GM23338 (cell line): ENCODE measurements around the gene TELO2. TPM values are rescaled to one million over a fixed set of nuclear protein-coding genes. Genes with fewer than 3 reads are reported as not detected.

Experiments used
- ATAC-seq: fragments of 200-7000 bp; cut with Tn5 transposase; 3 replicates; pipeline ENCODE4 v1.9.1; 2020
- DNase-seq: peaks from one replicate; pipeline ENCODE4 v3.0.0-alpha.2; 2015; ENCODE audit warnings: low spot score
- H2AFZ ChIP-seq: fragments of 200-600 bp; sonication (generic); 2 replicates; pipeline ENCODE4 v1.8.0; 2016; ENCODE audit warnings: antibody characterized with exemption, mild to moderate bottlenecking, moderate library complexity
- H3F3A ChIP-seq: fragments of 200-600 bp; sonication (generic); replicated peaks from 2 replicates; pipeline ENCODE4 v1.8.0; 2017; ENCODE audit warnings: antibody characterized with exemption, mixed run types, low read depth
- H3K27ac ChIP-seq: fragments of 200-600 bp; sonication (generic); 2 replicates; pipeline ENCODE4 v1.6.1; 2016; ENCODE audit warnings: low read depth
- H3K27me3 ChIP-seq: fragments of 200-600 bp; sonication (generic); 2 replicates; pipeline ENCODE4 v1.8.0; 2016; ENCODE audit warnings: mild to moderate bottlenecking, mixed run types, moderate library complexity; ENCODE audit not compliant: insufficient read depth
- H3K36me3 ChIP-seq: fragments of 200-600 bp; sonication (generic); 2 replicates; pipeline ENCODE4 v1.8.0; 2016; ENCODE audit warnings: mild to moderate bottlenecking; ENCODE audit not compliant: insufficient read depth
- H3K4me1 ChIP-seq: fragments of 200-600 bp; sonication (generic); 2 replicates; pipeline ENCODE4 v1.8.0; 2016; ENCODE audit warnings: mild to moderate bottlenecking, moderate library complexity; ENCODE audit not compliant: insufficient read depth
- H3K4me2 ChIP-seq: fragments of 200-600 bp; sonication (generic); 2 replicates; pipeline ENCODE4 v1.7.1; 2017; ENCODE audit warnings: mixed run types
- H3K4me3 ChIP-seq: fragments of 200-600 bp; sonication (generic); 2 replicates; pipeline ENCODE4 v1.6.1; 2016; ENCODE audit warnings: mixed run types
- H3K79me2 ChIP-seq: fragments of 200-600 bp; sonication (generic); replicated peaks from 2 replicates; pipeline ENCODE4 v1.8.0; 2017; ENCODE audit warnings: mild to moderate bottlenecking; ENCODE audit not compliant: insufficient read depth
- H3K9me2 ChIP-seq: fragments of 200-600 bp; sonication (generic); 2 replicates; pipeline ENCODE4 v1.8.0; 2017; ENCODE audit not compliant: insufficient read depth
- H4K20me1 ChIP-seq: fragments of 200-600 bp; sonication (generic); replicated peaks from 2 replicates; pipeline ENCODE4 v1.8.0; 2017; ENCODE audit warnings: mild to moderate bottlenecking; ENCODE audit not compliant: insufficient read depth
- H3K27ac Mint-ChIP-seq: 2 replicates; pipeline ENCODE4 v1.8.0; 2020; ENCODE audit warnings: inconsistent platforms, mild to moderate bottlenecking, moderate library complexity, mixed read lengths
- H3K27me3 Mint-ChIP-seq: 3 replicates; pipeline ENCODE4 v1.8.0; 2022; ENCODE audit warnings: low read depth, mild to moderate bottlenecking, moderate library complexity, mixed read lengths, inconsistent platforms; ENCODE audit not compliant: insufficient read depth, poor library complexity
- H3K36me3 Mint-ChIP-seq: 3 replicates; pipeline ENCODE4 v1.8.0; 2021; ENCODE audit warnings: low read depth, mild to moderate bottlenecking, inconsistent platforms, moderate library complexity, mixed read lengths
- H3K4me1 Mint-ChIP-seq: 3 replicates; pipeline ENCODE4 v1.8.0; 2020; ENCODE audit warnings: mild to moderate bottlenecking, inconsistent platforms, mixed read lengths
- H3K4me3 Mint-ChIP-seq: 3 replicates; pipeline ENCODE4 v1.8.0; 2021; ENCODE audit warnings: moderate library complexity, mild to moderate bottlenecking, inconsistent platforms, mixed read lengths
- H3K9me3 Mint-ChIP-seq: 3 replicates; pipeline ENCODE4 v1.8.0; 2020; ENCODE audit warnings: moderate library complexity, mild to moderate bottlenecking, inconsistent platforms, mixed read lengths
- CREB1 ChIP-seq: fragments of 250-450 bp; sonication (Bioruptor Pico); IDR thresholded peaks from 2 replicates; pipeline ENCODE4 v1.5.0; 2020; ENCODE audit warnings: low read depth, mild to moderate bottlenecking, moderate library complexity
- EZH2 ChIP-seq: fragments of 200-600 bp; sonication (generic); IDR thresholded peaks from one replicate; pipeline ENCODE4 v1.8.0; 2017; ENCODE audit warnings: antibody characterized with exemption, mild to moderate bottlenecking, low read depth; ENCODE audit not compliant: unreplicated experiment
- EZH2phosphoT487 ChIP-seq: fragments of 200-600 bp; sonication (generic); IDR thresholded peaks from one replicate; pipeline ENCODE4 v1.8.1; 2018; ENCODE audit warnings: antibody characterized with exemption; ENCODE audit not compliant: unreplicated experiment
- JUNB ChIP-seq: IDR thresholded peaks from one replicate; pipeline ENCODE4 v1.6.1; 2016; ENCODE audit warnings: antibody characterized with exemption; ENCODE audit not compliant: unreplicated experiment
- POLR2AphosphoS5 ChIP-seq: IDR thresholded peaks from 2 replicates; pipeline ENCODE4 v1.6.1; 2016; ENCODE audit warnings: antibody characterized with exemption, low read depth
- STAT1 ChIP-seq: IDR thresholded peaks from one replicate; pipeline ENCODE4 v1.6.1; 2016; ENCODE audit warnings: antibody characterized with exemption; ENCODE audit not compliant: unreplicated experiment
- ZNF114 ChIP-seq: fragments of 250-450 bp; sonication (Bioruptor Pico); IDR thresholded peaks from 2 replicates; pipeline ENCODE4 v1.5.0; 2020; ENCODE audit warnings: mild to moderate bottlenecking, moderate library complexity
- ZNF331 ChIP-seq: fragments of 250-450 bp; sonication (Bioruptor Pico); IDR thresholded peaks from 2 replicates; pipeline ENCODE4 v1.5.0; 2020; ENCODE audit warnings: low read depth, mild to moderate bottlenecking, moderate library complexity
- polyA plus RNA-seq: library from polyadenylated mRNA; unstranded; fragments of >200 nt; fragmentation: Nextera tagmentation; extraction: Ambion mirVana; gene quantifications from 2 replicates; pipeline ENCODE4 v1.2.1, GENCODE V29; 2016
- total RNA-seq: library from RNA; depleted of rRNA; stranded (reverse); fragments of >200 nt; shearing (Covaris generic); gene quantifications from 2 replicates; pipeline ENCODE4 v1.2.3, GENCODE V29; 2014
- TF ChIP-seq, protein P1 (sequence below), 2 experiments: fragments of 200-600 bp in 1 of 2; sonication (generic) in 1 of 2; conservative IDR thresholded peaks; 2 replicates each; pipeline versions ENCODE4 v1.5.1 to v1.6.1; 2016 to 2017; ENCODE audit warnings: antibody characterized with exemption in 2 of 2, low read depth in 2 of 2, mild to moderate bottlenecking in 2 of 2, moderate library complexity in 1 of 2
- TF ChIP-seq, protein P2 (sequence below): fragments of 250-450 bp; sonication (Bioruptor Pico); IDR thresholded peaks from 2 replicates; pipeline ENCODE4 v1.5.0; 2020; ENCODE audit warnings: mild to moderate bottlenecking, moderate library complexity
- TF ChIP-seq, protein P3 (sequence below): IDR thresholded peaks from 2 replicates; pipeline ENCODE4 v1.6.1; 2016; ENCODE audit warnings: antibody characterized with exemption

The TELO2 gene
- total and polyA plus RNA-seq, 2 experiments from 2014 or later = 45.4 to 76.0 TPM

- Mint-ChIP-seq H3K27ac (no peak within 1 kb of the TSS), H3K27me3 (peaks cover 25% of the 10 kb centered on the region), H3K36me3 (no peaks in the 10 kb centered on the region), H3K4me1 (peaks cover 6% of the 10 kb centered on the region; the same call in 2 of the 3 replicates), H3K9me3 (peaks cover 2% of the 10 kb centered on the region; the same call in 1 of the 3 replicates), H3K4me3 (no peak within 1 kb of the TSS)
- Histone ChIP-seq H3K4me1 (0 out of 2 replicates have a peak, but pooled peaks cover 4% of the 10 kb centered on the region), H3K4me3 (no peak within 1 kb of the TSS), H3K79me2 (peaks cover under 1% of the 10 kb centered on the region; the same call in 1 of the 2 replicates), H3K27ac (no peak within 1 kb of the TSS), H3F3A (0 out of 2 replicates have a peak, but pooled peaks cover 6% of the 10 kb centered on the region), H3K27me3 (no peaks in the 10 kb centered on the region), H2AFZ (no peak within 1 kb of the TSS), H3K36me3 (no peaks in the 10 kb centered on the region), H4K20me1 (no peaks in the 10 kb centered on the region), H3K4me2 (no peak within 1 kb of the TSS), H3K9me2 (no peaks in the 10 kb centered on the region)
- ATAC-seq (no peak), DNase-seq (no peak)
- TF ChIP-seq, protein P1, sequence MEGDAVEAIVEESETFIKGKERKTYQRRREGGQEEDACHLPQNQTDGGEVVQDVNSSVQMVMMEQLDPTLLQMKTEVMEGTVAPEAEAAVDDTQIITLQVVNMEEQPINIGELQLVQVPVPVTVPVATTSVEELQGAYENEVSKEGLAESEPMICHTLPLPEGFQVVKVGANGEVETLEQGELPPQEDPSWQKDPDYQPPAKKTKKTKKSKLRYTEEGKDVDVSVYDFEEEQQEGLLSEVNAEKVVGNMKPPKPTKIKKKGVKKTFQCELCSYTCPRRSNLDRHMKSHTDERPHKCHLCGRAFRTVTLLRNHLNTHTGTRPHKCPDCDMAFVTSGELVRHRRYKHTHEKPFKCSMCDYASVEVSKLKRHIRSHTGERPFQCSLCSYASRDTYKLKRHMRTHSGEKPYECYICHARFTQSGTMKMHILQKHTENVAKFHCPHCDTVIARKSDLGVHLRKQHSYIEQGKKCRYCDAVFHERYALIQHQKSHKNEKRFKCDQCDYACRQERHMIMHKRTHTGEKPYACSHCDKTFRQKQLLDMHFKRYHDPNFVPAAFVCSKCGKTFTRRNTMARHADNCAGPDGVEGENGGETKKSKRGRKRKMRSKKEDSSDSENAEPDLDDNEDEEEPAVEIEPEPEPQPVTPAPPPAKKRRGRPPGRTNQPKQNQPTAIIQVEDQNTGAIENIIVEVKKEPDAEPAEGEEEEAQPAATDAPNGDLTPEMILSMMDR (conservative IDR thresholded peaks at IDR 0.05; ENCODE audit: low read depth in 2 of 2) = no peak
- TF ChIP-seq ZNF114 (CRISPR knock-in tag) (no peak), EZH2phosphoT487 (no peak), STAT1 (no peak), JUNB (no peak), POLR2AphosphoS5 (no peak), EZH2 (no peak), ZNF331 (CRISPR knock-in tag) (no peak), CREB1 (CRISPR knock-in tag) (no peak)
- TF ChIP-seq, protein P2, sequence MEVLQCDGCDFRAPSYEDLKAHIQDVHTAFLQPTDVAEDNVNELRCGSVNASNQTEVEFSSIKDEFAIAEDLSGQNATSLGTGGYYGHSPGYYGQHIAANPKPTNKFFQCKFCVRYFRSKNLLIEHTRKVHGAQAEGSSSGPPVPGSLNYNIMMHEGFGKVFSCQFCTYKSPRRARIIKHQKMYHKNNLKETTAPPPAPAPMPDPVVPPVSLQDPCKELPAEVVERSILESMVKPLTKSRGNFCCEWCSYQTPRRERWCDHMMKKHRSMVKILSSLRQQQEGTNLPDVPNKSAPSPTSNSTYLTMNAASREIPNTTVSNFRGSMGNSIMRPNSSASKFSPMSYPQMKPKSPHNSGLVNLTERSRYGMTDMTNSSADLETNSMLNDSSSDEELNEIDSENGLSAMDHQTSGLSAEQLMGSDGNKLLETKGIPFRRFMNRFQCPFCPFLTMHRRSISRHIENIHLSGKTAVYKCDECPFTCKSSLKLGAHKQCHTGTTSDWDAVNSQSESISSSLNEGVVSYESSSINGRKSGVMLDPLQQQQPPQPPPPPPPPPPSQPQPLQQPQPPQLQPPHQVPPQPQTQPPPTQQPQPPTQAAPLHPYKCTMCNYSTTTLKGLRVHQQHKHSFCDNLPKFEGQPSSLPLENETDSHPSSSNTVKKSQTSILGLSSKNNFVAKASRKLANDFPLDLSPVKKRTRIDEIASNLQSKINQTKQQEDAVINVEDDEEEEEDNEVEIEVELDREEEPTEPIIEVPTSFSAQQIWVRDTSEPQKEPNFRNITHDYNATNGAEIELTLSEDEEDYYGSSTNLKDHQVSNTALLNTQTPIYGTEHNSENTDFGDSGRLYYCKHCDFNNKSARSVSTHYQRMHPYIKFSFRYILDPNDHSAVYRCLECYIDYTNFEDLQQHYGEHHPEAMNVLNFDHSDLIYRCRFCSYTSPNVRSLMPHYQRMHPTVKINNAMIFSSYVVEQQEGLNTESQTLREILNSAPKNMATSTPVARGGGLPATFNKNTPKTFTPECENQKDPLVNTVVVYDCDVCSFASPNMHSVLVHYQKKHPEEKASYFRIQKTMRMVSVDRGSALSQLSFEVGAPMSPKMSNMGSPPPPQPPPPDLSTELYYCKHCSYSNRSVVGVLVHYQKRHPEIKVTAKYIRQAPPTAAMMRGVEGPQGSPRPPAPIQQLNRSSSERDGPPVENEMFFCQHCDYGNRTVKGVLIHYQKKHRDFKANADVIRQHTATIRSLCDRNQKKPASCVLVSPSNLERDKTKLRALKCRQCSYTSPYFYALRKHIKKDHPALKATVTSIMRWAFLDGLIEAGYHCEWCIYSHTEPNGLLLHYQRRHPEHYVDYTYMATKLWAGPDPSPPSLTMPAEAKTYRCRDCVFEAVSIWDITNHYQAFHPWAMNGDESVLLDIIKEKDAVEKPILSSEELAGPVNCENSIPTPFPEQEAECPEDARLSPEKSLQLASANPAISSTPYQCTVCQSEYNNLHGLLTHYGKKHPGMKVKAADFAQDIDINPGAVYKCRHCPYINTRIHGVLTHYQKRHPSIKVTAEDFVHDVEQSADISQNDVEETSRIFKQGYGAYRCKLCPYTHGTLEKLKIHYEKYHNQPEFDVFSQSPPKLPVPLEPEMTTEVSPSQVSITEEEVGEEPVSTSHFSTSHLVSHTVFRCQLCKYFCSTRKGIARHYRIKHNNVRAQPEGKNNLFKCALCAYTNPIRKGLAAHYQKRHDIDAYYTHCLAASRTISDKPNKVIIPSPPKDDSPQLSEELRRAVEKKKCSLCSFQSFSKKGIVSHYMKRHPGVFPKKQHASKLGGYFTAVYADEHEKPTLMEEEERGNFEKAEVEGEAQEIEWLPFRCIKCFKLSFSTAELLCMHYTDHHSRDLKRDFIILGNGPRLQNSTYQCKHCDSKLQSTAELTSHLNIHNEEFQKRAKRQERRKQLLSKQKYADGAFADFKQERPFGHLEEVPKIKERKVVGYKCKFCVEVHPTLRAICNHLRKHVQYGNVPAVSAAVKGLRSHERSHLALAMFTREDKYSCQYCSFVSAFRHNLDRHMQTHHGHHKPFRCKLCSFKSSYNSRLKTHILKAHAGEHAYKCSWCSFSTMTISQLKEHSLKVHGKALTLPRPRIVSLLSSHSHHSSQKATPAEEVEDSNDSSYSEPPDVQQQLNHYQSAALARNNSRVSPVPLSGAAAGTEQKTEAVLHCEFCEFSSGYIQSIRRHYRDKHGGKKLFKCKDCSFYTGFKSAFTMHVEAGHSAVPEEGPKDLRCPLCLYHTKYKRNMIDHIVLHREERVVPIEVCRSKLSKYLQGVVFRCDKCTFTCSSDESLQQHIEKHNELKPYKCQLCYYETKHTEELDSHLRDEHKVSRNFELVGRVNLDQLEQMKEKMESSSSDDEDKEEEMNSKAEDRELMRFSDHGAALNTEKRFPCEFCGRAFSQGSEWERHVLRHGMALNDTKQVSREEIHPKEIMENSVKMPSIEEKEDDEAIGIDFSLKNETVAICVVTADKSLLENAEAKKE (CRISPR knock-in tag) = no peak
- TF ChIP-seq, protein P3, sequence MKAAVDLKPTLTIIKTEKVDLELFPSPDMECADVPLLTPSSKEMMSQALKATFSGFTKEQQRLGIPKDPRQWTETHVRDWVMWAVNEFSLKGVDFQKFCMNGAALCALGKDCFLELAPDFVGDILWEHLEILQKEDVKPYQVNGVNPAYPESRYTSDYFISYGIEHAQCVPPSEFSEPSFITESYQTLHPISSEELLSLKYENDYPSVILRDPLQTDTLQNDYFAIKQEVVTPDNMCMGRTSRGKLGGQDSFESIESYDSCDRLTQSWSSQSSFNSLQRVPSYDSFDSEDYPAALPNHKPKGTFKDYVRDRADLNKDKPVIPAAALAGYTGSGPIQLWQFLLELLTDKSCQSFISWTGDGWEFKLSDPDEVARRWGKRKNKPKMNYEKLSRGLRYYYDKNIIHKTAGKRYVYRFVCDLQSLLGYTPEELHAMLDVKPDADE = no peak
These were observed 4.5 kb upstream of the TELO2 start, which contains the start of gene PTX4 for GRCh38 chr16:1488619-1489018. Gene PTX4, minus strand, starts transcription at chr16:1488944. Its CDS starts 35 bp downstream, at chr16:1488909.
